Endometrium (tissue), 2 donors: ENCODE results near the gene HPDL.
"Not testable (repeated sequence)": the region's sequence is repeated elsewhere in the genome, so short reads cannot be mapped to it uniquely, and the experiment has no call there.

ENCODE experiments used
- FAIRE-seq: peaks from 2 replicates; lab custom pipeline; 2012; peaks lifted over from hg19 to GRCh38; lab: Jason Lieb, UNC
- donor health status: control.
- donor health status: control.

The HPDL gene

DNA sequence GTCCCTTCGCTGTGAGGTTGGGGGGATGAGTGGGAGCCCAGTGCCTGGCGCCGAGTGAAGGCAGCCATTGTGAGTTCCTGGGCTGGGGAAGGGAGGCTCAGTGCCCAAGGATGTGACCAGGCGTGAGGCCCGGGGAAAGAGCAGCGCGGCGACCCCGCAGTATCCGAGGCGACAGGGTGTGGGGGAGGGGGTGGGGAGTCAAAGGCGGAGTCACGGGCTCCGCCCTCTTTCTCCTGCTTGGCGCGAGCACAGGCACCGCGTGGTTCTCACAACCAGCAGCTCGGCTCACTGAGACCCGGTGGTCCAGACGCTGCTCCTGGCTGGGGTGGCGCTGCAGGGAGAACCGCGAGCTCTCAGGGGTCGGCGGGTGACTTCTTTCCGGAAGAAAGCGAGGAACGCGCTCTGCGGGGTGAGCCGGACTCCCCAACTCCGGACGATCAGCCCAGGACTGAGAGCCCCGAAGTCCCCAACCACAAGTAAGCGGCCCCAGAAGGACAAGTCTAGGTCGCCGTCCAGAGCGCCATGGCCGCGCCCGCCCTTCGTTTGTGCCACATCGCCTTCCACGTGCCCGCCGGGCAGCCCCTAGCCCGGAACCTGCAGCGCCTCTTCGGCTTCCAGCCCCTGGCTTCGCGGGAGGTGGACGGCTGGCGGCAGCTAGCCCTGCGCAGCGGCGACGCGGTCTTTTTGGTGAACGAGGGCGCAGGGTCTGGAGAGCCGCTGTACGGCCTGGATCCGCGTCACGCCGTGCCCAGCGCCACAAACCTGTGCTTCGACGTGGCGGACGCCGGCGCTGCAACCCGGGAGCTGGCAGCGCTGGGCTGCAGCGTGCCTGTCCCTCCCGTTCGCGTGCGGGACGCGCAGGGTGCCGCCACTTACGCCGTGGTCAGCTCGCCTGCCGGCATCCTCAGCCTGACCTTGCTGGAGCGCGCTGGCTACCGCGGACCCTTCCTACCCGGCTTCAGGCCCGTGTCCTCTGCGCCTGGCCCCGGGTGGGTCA lies at the start of gene HPDL:
HPDL (plus strand) TSS at position 269 of the 997 bp plus-strand sequence; CDS start at position 523, 254 bp downstream.
- FAIRE-seq, result no peak

DNA sequence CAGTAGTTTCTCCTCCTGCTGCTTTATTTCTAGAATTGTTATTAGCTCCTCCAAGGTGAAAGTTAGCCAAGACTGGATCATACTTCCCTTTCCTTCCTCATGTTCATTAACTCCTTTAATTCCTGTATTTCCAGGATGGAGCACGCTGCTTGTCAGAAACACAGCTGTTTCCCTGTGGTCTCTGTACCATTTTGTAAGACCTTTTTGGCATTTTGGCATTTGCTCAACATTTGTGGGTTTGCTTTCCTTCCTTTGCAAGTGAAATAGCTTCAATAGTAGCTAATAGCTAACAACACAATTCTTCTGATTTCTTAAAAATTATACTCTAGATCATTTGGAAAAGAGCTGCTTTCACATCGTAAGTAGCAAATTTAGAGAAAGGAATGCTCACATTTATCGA lies 44.3 kb upstream of the HPDL start:
- FAIRE-seq, result no peak

DNA sequence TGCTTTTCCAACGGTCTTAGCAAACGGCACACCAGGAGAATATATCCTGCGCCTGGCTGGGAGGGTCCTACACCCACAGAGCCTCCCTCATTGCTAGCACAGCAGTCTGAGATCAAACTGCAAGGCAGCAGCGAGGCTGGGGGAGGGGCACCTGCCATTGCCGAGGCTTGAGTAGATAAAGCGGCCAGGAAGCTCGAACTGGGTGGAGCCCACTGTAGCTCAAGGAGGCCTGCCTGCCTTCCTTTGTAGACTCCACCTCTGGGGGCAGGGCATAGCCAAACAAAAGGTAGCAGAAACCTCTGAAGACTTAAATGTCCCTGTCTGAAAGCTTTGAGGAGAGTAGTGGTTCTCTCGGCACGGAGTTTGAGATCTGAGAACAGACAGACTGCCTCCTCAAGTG lies 41.8 kb upstream of the HPDL start:
- FAIRE-seq, result not testable (repeated sequence)

DNA sequence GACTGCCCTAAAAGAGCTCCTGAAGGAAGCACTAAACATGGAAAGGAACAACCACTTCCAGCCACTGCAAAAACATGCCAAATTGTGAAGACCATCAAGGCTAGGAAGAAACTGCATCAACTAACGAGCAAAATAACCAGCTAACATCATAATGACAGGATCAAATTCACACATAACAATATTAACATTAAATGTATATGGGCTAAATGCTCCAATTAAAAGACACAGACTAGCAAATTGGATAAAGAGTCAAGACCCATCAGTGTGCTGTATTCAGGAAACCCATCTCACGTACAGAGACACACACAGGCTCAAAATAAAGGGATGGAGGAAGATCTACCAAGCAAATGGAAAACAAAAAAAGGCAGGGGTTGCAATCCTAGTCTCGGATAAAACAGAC lies 40.2 kb upstream of the HPDL start:
- FAIRE-seq, result not testable (repeated sequence)

DNA sequence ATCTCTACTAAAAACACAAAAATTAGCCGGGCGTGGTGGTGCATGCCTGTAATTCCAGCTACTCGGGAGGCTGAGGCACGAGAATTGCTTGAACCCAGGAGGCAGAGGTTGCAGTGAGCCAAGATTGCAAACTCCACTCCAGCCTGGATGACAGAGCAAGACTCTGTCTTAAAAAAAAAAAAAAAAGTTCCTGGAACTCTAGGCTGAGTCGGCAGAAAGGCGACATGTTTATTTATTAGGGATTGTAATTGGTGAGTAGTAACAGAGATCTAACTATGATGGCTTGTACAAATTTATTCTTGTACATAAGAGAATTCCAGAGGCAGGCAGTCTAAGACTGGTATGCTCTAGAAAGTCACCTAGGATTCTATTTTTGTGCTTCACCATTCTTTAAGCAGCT lies 35.7 kb upstream of the HPDL start:
- FAIRE-seq, result not testable (repeated sequence)

DNA sequence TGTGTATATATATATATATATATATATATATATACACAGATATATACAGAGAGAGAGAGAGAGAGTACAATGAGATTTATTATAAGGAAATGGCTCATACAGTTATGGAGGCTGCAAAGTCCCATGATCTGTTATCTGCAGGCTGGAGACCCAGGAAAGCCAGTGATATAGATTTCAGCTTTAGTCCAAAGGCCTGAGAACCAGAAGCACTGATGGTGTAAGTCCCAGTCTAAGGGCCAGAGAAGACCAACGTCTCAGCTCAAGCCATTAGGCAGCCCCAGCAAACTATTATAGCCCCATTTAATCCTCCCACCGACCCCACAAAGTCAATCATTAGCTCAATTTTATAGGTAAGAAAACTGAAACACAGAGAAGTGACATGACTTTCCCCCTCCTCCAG lies 35.0 kb upstream of the HPDL start:
- FAIRE-seq, result no peak

DNA sequence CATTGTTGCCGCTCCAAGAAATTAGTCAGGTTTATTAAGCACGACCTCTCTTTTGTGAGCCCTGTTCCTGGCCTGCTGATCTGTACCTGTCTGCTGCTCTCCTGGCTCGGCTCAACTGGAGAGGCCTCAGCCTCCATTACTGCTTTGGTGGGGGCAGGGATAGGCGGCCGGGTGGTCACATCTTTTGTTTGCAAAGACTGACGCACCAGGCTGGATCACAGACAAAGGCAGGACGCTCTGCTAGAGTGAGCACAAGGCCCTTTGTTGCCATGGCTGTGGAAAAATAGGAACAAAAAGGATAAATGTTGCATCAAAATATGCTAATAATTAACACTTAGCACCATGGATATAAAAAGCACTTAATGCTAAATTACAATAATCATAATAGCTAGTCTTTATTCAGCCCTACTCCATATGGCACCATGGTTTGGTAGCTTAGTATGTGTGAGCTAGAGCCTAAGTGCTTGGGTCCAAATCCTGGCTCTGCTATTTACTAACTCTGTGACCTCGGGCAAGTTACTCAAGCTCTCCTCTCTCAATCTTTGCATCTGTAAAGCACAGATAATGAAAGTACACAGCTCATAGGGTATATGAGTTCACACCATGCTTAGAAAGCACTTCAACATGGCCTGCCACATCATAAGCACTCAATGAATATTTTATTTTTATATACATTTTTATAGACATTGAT lies 28.9 kb upstream of the HPDL start:
- no peak for FAIRE-seq

DNA sequence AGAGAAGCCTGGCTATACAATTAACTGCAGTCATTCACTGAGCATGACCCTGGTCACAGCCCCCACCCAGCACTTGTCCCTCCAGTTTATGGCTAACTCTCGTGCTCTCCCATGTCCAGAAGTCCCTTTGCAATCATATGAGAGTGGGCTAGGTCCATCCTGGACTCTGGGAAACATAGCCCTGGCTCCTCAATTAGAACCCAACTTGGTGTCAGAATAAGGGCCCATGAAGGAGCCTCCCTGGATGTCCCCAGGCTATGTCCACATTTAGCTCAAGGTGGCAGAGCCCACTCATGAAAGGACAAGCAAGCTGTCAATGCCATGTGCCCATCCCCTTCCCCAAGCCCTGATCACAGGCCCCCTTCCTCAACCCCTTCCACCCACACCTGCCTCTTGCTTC lies 27.4 kb upstream of the HPDL start:
- FAIRE-seq, result no peak

DNA sequence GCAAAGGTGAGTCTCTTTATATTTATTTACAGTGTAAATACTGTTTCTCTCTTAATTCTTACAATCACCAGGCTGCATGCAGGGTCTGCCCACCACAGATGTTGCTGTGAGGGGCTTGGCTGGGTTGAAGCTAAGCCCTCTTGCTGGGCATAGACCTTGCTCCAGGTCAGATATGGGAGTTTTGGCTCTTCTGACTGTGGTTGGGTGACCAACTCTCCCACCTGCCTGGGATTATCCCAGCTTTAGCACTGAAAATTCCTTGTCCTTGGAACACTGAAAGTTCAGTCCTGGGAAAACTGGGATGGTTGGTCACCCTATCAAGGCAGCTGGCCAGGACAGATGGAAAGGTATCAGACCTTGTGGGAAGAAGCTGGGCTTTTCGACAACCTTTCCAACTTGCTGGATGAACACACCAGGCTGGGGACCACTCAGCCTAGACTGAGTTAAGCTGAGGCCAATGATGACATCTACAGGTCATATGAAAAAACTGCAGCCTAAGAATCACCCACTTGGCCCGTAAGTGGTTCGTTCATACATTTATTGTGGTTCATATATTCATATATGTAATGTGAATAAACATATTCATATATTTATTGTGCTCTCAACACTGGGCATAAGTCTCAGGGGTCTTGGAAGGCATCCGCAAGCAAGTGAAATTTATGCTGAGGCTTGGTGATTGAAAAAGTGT lies 26.6 kb upstream of the HPDL start:
- peak; percentile 61 for FAIRE-seq

DNA sequence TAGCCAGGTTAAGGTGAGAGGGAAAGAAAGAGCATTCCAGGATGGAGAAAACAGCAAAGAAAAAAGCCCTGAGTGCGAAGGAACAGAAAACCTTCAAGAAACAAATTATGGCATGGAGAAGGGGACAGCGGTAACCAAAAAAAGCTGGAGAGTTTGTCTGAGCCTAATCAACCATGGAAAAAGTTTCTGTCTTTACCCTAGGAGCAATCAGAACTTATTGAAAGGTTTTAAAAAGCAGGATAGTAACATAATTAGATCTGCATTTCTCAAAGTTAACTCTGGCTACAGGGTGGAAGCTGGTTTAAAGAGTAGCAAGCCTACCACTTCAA lies 26.1 kb upstream of the HPDL start:
- FAIRE-seq, result no peak

DNA sequence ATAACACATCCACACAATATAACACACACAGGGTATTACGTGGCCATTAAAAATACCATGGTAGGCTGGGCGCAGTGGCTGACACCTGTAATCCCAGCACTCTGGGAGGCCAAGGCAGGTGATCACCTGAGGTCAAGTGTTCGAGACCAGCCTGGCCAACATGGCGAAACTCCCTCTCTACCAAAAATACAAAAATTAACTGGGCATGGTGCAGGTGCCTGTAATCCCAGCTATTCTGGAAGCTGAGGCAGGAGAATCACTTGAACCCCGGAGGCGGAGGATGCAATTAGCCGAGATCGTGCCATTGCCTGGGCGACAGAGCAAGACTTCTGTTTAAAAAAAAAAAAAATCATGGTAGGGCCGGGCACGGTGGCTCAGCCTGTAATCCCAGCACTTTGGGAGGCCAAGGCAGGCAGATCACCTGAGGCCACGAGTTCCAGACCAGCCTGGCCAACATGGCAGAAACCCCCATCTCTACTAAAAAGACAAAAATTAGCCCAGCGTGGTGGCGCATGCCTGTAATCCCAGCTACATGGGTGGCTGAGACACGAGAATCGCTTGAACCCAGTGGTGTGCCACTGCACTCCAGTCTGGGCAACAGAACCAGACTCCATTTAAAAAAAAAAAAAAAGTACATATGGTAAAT lies 24.1 kb upstream of the HPDL start:
- no peak for FAIRE-seq

DNA sequence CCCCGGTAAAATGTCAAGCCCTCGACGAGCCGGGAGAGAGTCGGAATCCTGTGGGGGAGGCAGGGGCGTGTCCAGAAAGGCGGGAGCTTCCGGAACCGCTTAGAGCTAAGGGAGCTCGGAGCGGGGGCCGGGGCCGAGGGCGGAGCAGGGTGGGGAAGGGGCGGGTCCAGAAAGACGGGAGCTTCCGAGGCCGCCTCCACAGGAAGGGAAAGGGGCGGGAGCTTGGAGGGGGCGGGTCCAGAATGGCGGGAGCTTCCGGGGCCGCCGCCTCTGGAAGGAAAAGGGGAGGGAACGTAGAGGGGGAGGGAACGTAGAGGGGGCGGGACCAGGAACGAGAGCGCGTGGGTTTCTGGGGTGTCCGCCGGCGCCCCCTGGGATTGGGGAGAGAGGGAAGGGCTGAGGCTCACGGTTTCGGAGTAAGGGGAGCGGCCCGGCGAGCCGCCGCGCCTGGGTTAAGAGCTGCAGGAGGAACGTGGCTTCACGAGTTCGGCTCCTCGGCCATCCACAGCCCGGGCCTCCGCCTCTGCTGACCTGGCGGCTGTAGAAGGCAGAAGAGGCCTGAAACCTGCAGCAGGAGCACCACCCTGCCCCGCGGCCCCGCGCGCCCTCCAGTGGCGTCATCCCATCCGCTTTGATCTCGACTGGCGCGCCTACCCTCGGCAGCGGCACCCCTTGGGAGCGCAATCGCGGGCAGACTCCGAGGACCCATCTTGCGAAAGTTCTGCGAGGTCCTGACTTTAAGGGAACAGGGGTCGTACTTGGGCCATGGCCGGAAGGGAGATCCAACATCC lies 23.0 kb upstream of the HPDL start:
- no peak for FAIRE-seq

DNA sequence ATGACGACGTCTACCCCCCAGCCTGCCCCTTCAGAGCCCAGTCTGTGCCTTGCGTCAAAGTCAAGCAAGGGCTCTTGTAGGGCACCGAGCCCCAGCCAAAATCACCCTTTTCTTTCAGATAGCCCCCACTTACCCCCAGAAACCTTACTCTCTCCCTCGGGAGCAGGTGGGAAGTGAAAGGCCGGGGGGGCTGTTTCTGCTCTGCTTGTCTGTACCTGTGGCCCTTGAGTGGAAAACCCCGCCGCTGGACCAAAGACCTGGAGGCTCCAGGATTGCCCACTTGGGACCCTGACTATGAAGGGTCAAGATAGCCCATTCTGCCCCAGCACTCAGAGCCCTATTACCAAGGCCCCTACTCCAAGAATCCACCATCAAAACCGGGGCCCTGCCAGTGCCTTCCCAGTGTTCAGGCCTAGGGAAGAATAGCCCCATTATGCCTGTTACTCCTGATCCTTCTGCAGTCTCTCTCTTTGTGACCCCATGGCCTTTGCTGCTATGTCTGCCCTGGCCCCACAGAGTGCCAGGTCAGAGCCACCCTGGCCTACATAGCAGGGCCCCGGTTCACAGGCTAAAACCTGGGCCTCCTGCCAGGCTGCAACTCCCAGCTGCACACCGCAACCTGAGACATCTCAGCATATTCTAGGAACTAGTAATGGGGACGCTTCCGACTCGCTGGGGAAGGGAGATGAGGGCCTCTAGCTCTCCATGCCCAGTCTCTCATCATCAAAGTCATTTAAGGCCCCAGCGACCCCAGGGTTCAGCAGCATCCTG lies 22.2 kb upstream of the HPDL start:
- FAIRE-seq, result no peak

DNA sequence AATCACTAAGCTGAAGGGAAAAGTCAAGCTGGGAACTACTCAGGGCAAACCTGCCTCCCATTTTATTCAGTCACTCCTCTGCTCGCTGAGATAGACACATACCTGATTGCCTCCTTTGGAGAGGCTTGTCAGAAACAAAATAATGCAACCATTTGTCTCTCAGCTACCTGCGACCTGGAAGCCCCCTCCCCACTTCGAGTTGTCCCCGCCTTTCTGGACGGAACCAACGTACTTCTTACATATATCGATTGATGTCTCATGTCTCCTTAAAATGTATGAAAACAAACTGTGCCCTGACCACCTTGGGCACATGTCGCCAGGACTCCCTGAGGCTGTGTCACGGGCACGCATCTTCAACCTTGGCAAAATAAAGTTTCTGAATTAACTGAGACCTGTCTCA lies 21.5 kb upstream of the HPDL start:
- no peak for FAIRE-seq

DNA sequence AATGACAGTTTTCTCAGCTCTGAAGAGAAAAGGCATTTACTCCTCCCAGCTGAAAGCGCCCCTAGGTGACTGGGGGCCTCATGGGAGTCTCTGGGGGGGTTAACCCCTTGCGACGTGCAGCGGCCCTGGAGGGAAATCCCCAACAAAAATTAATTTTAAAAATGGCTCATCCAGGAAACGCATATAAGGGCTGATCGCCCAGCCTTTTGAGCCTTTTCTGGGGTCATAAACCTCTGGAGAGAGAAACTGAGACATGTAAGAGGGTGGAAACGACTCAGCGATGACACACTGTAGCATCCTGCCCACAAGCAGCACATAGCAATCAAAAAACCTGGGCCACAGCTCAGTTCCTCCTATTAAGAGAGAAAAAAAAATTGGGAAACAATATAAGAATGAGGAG lies 20.4 kb upstream of the HPDL start:
- FAIRE-seq, result no peak

DNA sequence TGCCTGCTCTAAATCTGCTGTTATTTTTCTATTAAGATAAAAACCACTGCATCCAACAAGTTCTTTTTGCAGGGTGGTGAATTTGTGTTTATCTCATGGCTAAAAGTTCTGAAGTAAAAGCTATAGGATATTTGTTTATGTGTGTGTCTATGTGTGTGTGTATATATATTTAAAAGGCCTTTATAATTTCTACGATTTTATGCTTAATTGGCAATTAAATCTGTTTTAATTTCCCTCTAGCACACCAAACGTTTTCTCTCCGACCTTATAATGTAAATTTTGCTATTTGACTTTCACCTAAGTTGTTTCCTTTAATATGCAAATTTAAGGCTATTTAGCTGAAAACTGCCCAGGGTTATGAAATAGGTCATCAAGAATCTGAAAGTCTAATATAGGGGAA lies 19.8 kb upstream of the HPDL start:
- no peak for FAIRE-seq

DNA sequence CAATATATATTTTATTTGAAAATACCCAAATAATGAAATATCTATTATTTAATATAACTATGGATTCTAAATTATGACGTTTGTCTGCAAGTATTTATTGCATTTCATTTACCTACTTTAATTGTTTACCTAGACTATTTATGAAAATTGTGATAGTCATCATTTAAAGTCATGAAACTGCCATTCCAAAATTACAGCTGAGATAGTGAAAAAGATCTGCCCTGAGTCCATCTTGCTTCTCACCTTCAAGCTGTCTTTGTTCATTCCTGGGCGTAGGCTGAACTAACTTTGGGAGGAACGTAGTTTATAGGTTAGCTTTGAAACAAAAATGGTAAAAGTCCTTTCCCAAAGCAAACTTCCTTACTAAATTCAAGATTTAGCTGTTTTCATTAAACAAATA lies 12.4 kb upstream of the HPDL start:
- no peak for FAIRE-seq

DNA sequence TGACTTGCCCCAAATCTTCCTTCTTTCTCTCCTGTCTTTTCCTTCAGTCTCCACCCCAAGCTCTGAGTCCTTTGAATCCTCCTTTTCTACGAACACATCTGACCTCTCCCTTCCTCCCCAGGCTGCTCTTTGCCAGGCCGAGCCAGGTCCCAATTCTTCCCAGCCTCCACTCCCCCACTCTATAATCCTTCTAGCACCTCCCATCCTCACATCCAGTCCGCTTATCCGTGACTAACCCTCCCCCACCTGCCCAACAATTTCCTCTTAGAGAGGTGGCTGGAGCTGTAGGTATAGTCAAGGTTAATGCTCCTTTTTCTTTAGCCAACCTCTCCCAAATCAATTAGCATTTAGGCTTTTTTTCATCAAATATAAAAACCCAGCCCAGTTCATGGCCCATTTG lies 9.5 kb upstream of the HPDL start:
- no peak for FAIRE-seq

DNA sequence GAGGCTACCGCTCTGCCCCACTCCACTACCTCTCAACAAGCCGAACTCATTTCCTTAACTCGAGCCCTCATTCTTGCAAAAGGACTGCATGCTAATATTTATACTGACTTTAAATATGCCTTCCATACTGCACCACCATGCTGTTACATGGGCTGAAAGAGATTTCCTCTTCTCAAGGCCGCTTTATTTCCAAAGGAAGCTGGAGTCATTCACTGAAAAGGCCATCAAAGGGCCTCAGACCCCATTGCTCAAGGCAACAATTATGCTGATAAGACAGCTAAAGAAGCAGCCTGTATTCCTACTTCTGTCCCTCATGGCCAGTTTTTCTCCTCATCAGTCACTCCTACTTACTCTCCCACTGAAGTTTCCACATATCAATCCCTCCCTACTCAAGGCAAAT lies 6.9 kb upstream of the HPDL start:
- FAIRE-seq, result no peak

DNA sequence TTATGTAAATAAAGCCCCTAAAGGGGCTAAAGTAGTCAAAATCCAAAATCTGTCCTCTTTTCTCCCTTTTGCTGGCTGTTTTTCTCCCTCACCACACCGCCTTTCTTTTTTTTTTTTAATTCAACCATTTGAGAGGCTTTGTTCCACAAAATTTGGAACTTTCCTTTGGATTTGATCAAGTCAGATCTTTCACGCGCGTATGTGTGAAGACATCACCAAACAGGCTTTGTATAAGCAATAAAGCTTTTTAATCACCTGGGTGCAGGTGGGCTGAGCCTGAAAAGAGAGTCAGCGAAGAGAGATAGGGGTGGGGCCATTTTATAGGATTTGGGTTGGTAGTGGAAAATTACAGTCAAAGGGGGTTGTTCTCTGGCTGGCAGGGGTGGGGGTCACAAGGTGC lies 5.3 kb upstream of the HPDL start:
- FAIRE-seq, result no peak

DNA sequence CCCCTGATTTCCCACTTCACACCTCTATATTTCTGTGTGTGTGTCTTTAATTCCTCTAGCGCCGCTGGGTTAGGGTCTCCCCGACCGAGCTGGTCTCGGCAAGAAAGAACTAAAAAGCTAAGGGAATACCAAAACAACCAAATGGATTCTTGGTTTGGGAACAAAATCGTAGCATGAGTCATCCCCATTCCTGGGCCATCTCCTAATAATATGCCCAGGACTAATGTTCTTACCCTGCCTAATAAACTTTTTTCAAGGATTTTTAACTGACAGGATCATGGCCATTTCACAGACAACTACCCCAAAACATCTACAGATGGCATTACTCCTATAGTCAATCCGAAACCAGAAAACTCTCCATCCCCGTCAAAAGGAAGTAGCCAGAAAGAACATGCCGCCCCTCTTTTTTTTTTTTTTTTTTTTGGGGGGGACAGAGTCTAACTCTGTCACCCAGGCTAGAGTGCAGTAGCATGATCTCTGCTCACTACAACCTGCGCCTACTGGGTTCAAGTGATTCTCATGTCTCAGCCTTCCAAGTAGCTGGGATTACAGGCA lies 4.1 kb upstream of the HPDL start:
- no peak for FAIRE-seq
